Measurements from ENCODE around the gene BRD4. TPM values are rescaled to one million over a fixed set of nuclear protein-coding genes. Genes with fewer than 3 reads are reported as not detected.

Gene BRD4
- total and polyA plus RNA-seq, 2 donors (not counting 3 experiments of a cell fraction or from before 2014, with no cell fraction given), result 14.9 to 125 TPM

- Histone ChIP-seq H3K27me3 (ENCODE audit: control insufficient read depth in 2 of 2, insufficient read depth in 2 of 2, low read length in 2 of 2) (no peaks in the 10 kb centered on the region), H3K4me3 (replicated peaks in 1 of 3; ENCODE audit: insufficient read depth in 1 of 3, low read depth in 1 of 3, low read length in 3 of 3) (no peak overlapping the region), H4K20me1 (replicated peaks; ENCODE audit: control insufficient read depth, extremely low read depth, insufficient read depth, low read length) (no peaks in the 10 kb centered on the region), H3K9ac (replicated peaks; ENCODE audit: extremely low read depth, insufficient read depth, low read length) (no peak overlapping the region), H3K79me2 (ENCODE audit: control insufficient read depth, insufficient read depth, low read length) (no peaks in the 10 kb centered on the region), H2AFZ (ENCODE audit: low read depth, low read length) (no peak overlapping the region), H3K27ac (ENCODE audit: insufficient read depth, low read depth, low read length) (no peak overlapping the region), H3K4me1 (ENCODE audit: control insufficient read depth, extremely low read depth, insufficient read depth, low read length) (no peaks in the 10 kb centered on the region), H3K4me2 (ENCODE audit: insufficient read depth, low read length) (no peak overlapping the region), H3K9me3 (replicated peaks; ENCODE audit: control insufficient read depth, insufficient read depth, low read length) (no peaks in the 10 kb centered on the region), H3K9me1 (replicated peaks; ENCODE audit: control insufficient read depth, extremely low read depth, insufficient read depth, low read length) (no peaks in the 10 kb centered on the region), H3K36me3 (ENCODE audit: control insufficient read depth in 2 of 2, extremely low read depth in 1 of 2, insufficient read depth in 2 of 2, low read length in 2 of 2) (no peaks in the 10 kb centered on the region)
- DNase-seq (ENCODE audit: low read depth, low spot score), result no peak
- FAIRE-seq, result no peak
- dilution Hi-C loops (cut with MboI; ENCODE audit: extremely low pct_ligation_motif_present, low sequenced_read_pairs), result no loop called here
- no peak for TF ChIP-seq FOS (IDR thresholded peaks at IDR 0.05; ENCODE audit: borderline replicate concordance, insufficient read depth, low read length)
- no peak for TF ChIP-seq MAX (IDR thresholded peaks at IDR 0.05; ENCODE audit: insufficient read depth, insufficient read length)
- TF ChIP-seq CTCF (IDR thresholded peaks at IDR 0.05; ENCODE audit: extremely low read depth in 1 of 2, insufficient read depth in 1 of 2, low read depth in 1 of 2, low read length in 2 of 2), result no peak
- no peak for TF ChIP-seq EZH2 (IDR thresholded peaks at IDR 0.05; ENCODE audit: borderline replicate concordance, low read depth, low read length, severe bottlenecking)
- no peak for TF ChIP-seq JUN (IDR thresholded peaks at IDR 0.05; ENCODE audit: borderline replicate concordance, insufficient read depth, insufficient read length, low read depth)
- TF ChIP-seq MYC (IDR thresholded peaks at IDR 0.05; ENCODE audit: low read depth, low read length), result no peak
- no peak for TF ChIP-seq POLR2A (IDR thresholded peaks at IDR 0.05; ENCODE audit: low read depth, low read length)
- no peak for TF ChIP-seq GATA2 (IDR thresholded peaks at IDR 0.05; ENCODE audit: insufficient read depth, insufficient read length, low read depth, low read length)
- BruUV-seq (replicated peaks), result no TSS peak
- intact Hi-C loops (cut with micrococcal nuclease), result no loop called here
- POLR2A ChIA-PET, result no interaction called here
- CTCF ChIA-PET, result interaction anchor here (0.6 kb wide), 1 partner anchor 215 kb away, joined by 3 read pairs; no protein-coding TSS in a partner anchor
Observed at GRCh38 chr19:15340086-15340485, 7.7 kb upstream of the BRD4 start.
